Ishikawa (cell line): ENCODE measurements around the gene POLN.

Experiments used
- CEBPB ChIP-seq: IDR thresholded peaks from 2 replicates; pipeline ENCODE4 v1.6.1; 2012
- CREB1 ChIP-seq: IDR thresholded peaks from 2 replicates; pipeline ENCODE4 v1.6.1; 2012; ENCODE audit warnings: low read depth
- EGR1 ChIP-seq: IDR thresholded peaks from 2 replicates; pipeline ENCODE4 v1.6.1; 2012
- EP300 ChIP-seq: IDR thresholded peaks from 2 replicates; pipeline ENCODE4 v1.6.1; 2012; ENCODE audit warnings: borderline replicate concordance
- FOXM1 ChIP-seq: IDR thresholded peaks from 2 replicates; pipeline ENCODE4 v1.6.1; 2012; ENCODE audit warnings: low read depth, borderline replicate concordance
- NFIC ChIP-seq: IDR thresholded peaks from 2 replicates; pipeline ENCODE4 v1.6.1; 2012
- RAD21 ChIP-seq: IDR thresholded peaks from 2 replicates; pipeline ENCODE4 v1.6.1; 2012; ENCODE audit warnings: low read depth
- TAF1 ChIP-seq: IDR thresholded peaks from 2 replicates; pipeline ENCODE4 v1.6.1; 2012; ENCODE audit warnings: low read depth, mild to moderate bottlenecking
- TCF12 ChIP-seq: IDR thresholded peaks from 2 replicates; pipeline ENCODE4 v1.6.1; 2012; ENCODE audit warnings: low read depth
- TEAD4 ChIP-seq: IDR thresholded peaks from 2 replicates; pipeline ENCODE4 v1.6.1; 2012
- YY1 ChIP-seq: IDR thresholded peaks from 2 replicates; pipeline ENCODE4 v1.6.1; 2012; ENCODE audit warnings: low read depth
- ZBTB7A ChIP-seq: IDR thresholded peaks from 2 replicates; pipeline ENCODE4 v1.6.1; 2012; ENCODE audit warnings: low read depth
- TF ChIP-seq, protein P1 (sequence below): IDR thresholded peaks from 2 replicates; pipeline ENCODE4 v1.6.1; 2012
- TF ChIP-seq, protein P2 (sequence below): IDR thresholded peaks from 2 replicates; pipeline ENCODE4 v1.6.1; 2012
- TF ChIP-seq, protein P3 (sequence below): IDR thresholded peaks from 2 replicates; pipeline ENCODE4 v1.6.1; 2012; ENCODE audit warnings: low read depth, mild to moderate bottlenecking

POLN gene

DNA sequence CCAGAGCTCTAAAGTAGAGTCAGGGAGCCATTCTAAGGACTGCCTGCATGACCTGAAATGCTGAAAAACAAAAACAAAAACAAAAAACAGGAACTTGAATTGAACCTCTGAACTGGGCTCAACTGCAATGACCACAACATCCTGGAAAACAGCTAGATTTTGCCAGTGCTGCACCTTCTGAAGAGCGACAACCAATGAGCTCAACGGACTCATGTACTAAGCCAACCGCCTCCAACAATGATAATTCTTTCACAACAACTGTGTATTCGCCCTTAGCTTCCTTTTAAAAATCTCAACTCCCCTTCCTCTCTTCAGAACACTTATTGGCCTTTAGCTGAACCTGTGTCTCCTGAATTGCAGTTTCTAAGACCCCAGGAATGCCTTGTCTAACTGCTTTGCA is 69.8 kb downstream of the POLN start:
- TF ChIP-seq NFIC (no peak), CEBPB (no peak), EGR1 (no peak), CREB1 (no peak), ZBTB7A (no peak), TEAD4 (no peak), RAD21 (no peak), TCF12 (no peak), YY1 (no peak), FOXM1 (no peak), EP300 (no peak), TAF1 (no peak)
- TF ChIP-seq, protein P1, sequence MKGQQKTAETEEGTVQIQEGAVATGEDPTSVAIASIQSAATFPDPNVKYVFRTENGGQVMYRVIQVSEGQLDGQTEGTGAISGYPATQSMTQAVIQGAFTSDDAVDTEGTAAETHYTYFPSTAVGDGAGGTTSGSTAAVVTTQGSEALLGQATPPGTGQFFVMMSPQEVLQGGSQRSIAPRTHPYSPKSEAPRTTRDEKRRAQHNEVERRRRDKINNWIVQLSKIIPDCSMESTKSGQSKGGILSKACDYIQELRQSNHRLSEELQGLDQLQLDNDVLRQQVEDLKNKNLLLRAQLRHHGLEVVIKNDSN = no peak
- TF ChIP-seq, protein P2, sequence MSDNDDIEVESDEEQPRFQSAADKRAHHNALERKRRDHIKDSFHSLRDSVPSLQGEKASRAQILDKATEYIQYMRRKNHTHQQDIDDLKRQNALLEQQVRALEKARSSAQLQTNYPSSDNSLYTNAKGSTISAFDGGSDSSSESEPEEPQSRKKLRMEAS = no peak
- TF ChIP-seq, protein P3, sequence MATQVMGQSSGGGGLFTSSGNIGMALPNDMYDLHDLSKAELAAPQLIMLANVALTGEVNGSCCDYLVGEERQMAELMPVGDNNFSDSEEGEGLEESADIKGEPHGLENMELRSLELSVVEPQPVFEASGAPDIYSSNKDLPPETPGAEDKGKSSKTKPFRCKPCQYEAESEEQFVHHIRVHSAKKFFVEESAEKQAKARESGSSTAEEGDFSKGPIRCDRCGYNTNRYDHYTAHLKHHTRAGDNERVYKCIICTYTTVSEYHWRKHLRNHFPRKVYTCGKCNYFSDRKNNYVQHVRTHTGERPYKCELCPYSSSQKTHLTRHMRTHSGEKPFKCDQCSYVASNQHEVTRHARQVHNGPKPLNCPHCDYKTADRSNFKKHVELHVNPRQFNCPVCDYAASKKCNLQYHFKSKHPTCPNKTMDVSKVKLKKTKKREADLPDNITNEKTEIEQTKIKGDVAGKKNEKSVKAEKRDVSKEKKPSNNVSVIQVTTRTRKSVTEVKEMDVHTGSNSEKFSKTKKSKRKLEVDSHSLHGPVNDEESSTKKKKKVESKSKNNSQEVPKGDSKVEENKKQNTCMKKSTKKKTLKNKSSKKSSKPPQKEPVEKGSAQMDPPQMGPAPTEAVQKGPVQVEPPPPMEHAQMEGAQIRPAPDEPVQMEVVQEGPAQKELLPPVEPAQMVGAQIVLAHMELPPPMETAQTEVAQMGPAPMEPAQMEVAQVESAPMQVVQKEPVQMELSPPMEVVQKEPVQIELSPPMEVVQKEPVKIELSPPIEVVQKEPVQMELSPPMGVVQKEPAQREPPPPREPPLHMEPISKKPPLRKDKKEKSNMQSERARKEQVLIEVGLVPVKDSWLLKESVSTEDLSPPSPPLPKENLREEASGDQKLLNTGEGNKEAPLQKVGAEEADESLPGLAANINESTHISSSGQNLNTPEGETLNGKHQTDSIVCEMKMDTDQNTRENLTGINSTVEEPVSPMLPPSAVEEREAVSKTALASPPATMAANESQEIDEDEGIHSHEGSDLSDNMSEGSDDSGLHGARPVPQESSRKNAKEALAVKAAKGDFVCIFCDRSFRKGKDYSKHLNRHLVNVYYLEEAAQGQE = no peak

- no peak for TF ChIP-seq CREB1
- TF ChIP-seq CEBPB = no peak
- peak; percentile 54 for TF ChIP-seq RAD21
- TF ChIP-seq TEAD4 = peak; percentile 11; the same call in 1 of the 2 replicates
These were observed 73.2 kb downstream of the POLN start for GRCh38 chr4:2168469-2169319.

DNA sequence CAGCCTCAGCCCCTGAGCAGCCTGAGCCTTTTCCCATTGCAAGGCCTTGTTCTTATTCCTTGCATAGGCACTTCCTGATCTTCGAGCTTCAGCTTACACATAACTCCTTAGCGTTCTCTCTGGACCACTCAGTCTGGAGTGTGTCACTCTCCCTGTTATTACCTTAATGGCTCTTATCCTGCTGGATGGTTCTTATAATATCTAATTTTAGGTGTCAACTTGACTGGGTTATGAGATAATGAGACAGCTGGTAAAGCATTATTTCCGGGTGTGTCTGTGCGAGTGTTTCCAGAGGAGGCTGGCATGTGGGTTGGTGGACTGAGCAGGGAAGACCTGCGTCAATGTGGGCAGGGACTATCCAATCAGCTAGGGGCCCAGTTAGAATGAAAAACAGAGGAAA is 75.7 kb downstream of the POLN start:
- TF ChIP-seq CREB1 (no peak), FOXM1 (no peak), CEBPB (no peak), TCF12 (no peak), RAD21 (no peak), EP300 (no peak), TEAD4 (no peak), ZBTB7A (no peak), TAF1 (no peak), YY1 (no peak), NFIC (no peak), EGR1 (no peak)
- TF ChIP-seq, protein P1 = no peak
- TF ChIP-seq, protein P2 = no peak
- TF ChIP-seq, protein P3 = no peak

DNA sequence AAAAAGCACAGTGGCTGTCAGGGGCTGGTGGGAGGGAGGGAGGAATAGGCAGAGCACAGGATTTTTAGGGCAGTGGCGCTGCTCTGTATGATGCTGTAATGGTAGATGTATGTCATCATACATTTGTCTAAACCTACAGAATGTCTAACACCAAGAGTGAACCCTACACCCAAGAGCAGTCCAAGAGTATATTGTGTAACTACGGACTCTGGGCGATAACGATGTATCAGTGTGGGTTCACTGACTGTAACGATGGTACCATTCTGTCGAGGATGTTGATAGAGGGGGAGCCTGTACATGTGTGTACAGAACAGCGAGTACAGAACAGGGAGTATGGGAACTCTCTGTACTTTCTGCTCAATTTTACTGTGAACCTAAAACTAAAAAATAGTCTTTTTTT is 76.5 kb downstream of the POLN start:
- no peak for TF ChIP-seq CEBPB
- TF ChIP-seq FOXM1 = no peak

- TF ChIP-seq EGR1 (no peak), FOXM1 (no peak), EP300 (no peak), YY1 (no peak)
These were observed 78.6 kb downstream of the POLN start for GRCh38 chr4:2163311-2163821.

DNA sequence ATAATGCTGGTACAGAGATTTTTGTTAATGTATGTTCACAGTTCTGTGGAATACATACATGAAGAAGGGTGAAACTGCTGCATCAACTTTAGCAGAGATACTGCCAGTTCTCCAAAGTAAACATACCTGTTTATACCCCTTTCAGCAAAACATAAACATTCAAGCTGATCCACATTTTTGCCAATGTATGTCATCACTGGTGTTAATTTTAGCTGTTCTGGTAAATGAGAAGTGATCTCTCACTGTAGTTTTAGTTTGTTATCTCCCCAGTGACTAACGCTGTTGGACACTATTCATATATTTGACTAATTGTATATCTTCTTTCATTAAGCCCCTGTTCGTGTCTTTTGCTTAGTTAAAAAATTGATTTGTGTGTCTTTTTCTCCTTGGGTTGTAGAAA is 82.0 kb downstream of the POLN start:
- TF ChIP-seq FOXM1 (no peak), TEAD4 (no peak)
